Osteocyte (in vitro differentiated cells): ENCODE data around the gene FZD1. TPM values are rescaled to one million over a fixed set of nuclear protein-coding genes. Genes with fewer than 3 reads are reported as not detected.

Experiments
- DNase-seq: peaks from one replicate; pipeline ENCODE4 v3.0.0; 2021; ENCODE audit warnings: mixed read lengths; ENCODE audit not compliant: unreplicated experiment; ENCODE audit errors: extremely low spot score
- H3K27ac Mint-ChIP-seq: one replicate; pipeline ENCODE4 v1.8.0; 2021; ENCODE audit warnings: mild to moderate bottlenecking, mixed read lengths; ENCODE audit not compliant: unreplicated experiment
- H3K27me3 Mint-ChIP-seq: one replicate; pipeline ENCODE4 v1.8.0; 2021; ENCODE audit warnings: mixed read lengths; ENCODE audit not compliant: unreplicated experiment
- H3K36me3 Mint-ChIP-seq: one replicate; pipeline ENCODE4 v1.8.0; 2021; ENCODE audit warnings: mixed read lengths; ENCODE audit not compliant: unreplicated experiment
- H3K4me1 Mint-ChIP-seq: one replicate; pipeline ENCODE4 v1.8.0; 2021; ENCODE audit warnings: mixed read lengths; ENCODE audit not compliant: unreplicated experiment
- H3K4me3 Mint-ChIP-seq: one replicate; pipeline ENCODE4 v1.8.0; 2021; ENCODE audit warnings: mild to moderate bottlenecking, moderate library complexity, mixed read lengths; ENCODE audit not compliant: unreplicated experiment
- H3K9me3 Mint-ChIP-seq: one replicate; pipeline ENCODE4 v1.8.0; 2021; ENCODE audit warnings: mixed read lengths; ENCODE audit not compliant: unreplicated experiment
- total RNA-seq: library from RNA; stranded (reverse); gene quantifications from 2 replicates; pipeline ENCODE4 v1.2.1, GENCODE V29; 2021
- TF ChIP-seq, protein P1 (sequence below): fragments of 200-600 bp; sonication (generic); IDR thresholded peaks from 2 replicates; pipeline ENCODE4 v1.5.0; 2021; ENCODE audit warnings: antibody characterized with exemption, mild to moderate bottlenecking, moderate library complexity

FZD1 gene
- total RNA-seq, 1 donor from 2014 or later = 19.4 TPM

DNA sequence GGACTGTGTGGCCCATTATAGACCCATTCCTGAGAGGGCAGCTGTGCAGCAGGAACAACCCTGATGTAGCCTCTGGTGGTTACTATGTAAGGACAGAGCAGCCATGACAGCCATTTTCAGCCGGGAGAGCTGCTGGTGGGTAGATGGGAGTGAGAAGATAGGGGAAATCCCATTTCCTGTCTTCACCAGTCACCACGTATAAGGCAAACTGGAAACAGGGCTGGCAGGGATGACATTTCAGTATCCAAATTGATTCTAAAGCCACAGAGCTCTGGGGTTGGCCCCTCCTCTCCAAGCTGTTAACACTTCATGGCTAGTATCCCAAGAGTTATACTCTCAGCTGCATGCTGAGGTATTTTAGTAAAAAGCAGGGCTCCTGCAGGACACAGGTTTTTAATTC lies 15.2 kb upstream of the FZD1 start:
- Mint-ChIP-seq H3K27me3 (no peaks in the 10 kb centered on the region), H3K36me3 (no peaks in the 10 kb centered on the region), H3K4me3 (no peak overlapping the region), H3K4me1 (peaks cover 26% of the 10 kb centered on the region), H3K9me3 (peaks cover 5% of the 10 kb centered on the region), H3K27ac (no peak overlapping the region)
- DNase-seq = no peak
- TF ChIP-seq, protein P1, sequence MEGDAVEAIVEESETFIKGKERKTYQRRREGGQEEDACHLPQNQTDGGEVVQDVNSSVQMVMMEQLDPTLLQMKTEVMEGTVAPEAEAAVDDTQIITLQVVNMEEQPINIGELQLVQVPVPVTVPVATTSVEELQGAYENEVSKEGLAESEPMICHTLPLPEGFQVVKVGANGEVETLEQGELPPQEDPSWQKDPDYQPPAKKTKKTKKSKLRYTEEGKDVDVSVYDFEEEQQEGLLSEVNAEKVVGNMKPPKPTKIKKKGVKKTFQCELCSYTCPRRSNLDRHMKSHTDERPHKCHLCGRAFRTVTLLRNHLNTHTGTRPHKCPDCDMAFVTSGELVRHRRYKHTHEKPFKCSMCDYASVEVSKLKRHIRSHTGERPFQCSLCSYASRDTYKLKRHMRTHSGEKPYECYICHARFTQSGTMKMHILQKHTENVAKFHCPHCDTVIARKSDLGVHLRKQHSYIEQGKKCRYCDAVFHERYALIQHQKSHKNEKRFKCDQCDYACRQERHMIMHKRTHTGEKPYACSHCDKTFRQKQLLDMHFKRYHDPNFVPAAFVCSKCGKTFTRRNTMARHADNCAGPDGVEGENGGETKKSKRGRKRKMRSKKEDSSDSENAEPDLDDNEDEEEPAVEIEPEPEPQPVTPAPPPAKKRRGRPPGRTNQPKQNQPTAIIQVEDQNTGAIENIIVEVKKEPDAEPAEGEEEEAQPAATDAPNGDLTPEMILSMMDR = no peak

DNA sequence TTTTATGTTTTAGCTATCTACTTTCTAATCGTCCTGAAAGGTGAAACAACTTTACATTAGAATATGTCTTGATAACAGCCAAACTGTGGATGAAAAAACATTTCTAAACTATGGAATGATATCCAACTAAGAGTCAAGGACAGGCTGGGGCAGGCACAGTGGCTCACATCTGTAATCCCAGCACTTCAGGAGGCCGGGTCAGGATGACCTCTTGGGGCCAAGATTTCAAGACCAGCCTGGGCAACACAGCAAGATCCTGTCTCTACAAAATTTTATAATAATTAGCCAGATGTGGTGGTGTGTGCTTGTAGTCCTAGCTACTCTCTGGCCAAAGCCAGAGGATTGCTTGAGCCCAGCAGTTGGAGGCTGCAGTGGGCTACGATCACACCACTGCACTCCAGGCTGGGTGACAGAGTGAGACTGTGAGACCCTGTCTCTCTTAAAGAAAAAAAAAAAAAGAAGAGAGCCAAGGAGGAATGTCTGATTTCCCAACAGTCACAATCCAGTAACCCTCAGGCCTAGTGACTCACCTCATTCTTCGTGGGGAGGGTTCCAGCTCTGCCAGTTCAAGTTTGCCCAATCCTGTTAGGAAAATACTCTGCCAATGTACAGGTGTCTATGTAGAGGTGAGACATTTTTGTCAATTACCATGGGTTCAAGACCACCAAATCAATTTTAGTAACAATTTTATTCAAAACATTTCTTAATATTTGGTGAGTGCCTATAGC lies 14.6 kb upstream of the FZD1 start:
- Mint-ChIP-seq H3K27me3 (no peaks in the 10 kb centered on the region), H3K4me1 (peaks cover 20% of the 10 kb centered on the region), H3K4me3 (no peak overlapping the region), H3K36me3 (no peaks in the 10 kb centered on the region), H3K9me3 (peaks cover 5% of the 10 kb centered on the region), H3K27ac (no peak overlapping the region)
- DNase-seq = no peak
- TF ChIP-seq, protein P1 = no peak

DNA sequence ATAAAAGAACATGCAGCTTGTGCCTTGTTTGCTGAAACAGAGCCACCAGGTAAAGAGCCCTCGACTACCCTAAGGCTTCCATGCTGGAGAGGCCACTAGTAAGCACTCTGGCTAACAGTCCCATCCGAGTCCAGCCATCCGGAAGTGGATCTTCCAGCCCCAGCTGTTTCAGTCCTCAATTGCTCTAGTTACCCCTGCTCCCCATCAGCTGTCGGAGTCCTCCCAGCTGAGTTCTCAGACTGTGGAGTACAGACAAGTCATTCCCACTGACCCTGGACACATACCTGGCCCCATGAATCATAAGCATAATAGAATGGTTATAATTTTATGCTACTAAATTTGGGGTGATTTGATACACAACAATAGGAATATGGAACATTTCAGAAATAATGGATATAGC lies 13.5 kb upstream of the FZD1 start:
- peaks cover 1% of the 10 kb centered on the region for H3K36me3 Mint-ChIP-seq
- no peaks in the 10 kb centered on the region for H3K27me3 Mint-ChIP-seq
- peaks cover 20% of the 10 kb centered on the region for H3K4me1 Mint-ChIP-seq
- TF ChIP-seq, protein P1 = no peak
- H3K9me3 Mint-ChIP-seq = peaks cover 6% of the 10 kb centered on the region
- no peak overlapping the region for H3K27ac Mint-ChIP-seq
- DNase-seq = no peak
- H3K4me3 Mint-ChIP-seq = no peak overlapping the region

DNA sequence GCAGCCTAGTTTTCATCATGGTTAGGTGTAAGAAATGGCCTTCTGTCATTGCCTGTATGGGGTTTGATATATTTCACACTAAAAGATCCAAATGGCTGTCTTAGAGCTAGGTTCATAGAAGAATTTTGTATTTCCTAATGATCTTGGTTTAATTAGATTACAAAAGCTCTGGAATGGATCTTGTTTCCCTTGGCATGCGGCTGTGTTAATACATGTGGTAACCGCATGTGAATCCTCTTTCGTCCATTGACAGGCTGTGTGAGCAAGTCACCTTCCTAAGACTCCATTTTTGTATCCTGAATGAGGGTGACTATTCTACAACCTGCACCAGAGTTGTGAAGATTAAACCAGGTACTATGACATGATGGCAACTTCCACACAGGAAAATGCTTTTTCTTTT lies 12.4 kb upstream of the FZD1 start:
- no peaks in the 10 kb centered on the region for H3K27me3 Mint-ChIP-seq
- no peak overlapping the region for H3K4me3 Mint-ChIP-seq

DNA sequence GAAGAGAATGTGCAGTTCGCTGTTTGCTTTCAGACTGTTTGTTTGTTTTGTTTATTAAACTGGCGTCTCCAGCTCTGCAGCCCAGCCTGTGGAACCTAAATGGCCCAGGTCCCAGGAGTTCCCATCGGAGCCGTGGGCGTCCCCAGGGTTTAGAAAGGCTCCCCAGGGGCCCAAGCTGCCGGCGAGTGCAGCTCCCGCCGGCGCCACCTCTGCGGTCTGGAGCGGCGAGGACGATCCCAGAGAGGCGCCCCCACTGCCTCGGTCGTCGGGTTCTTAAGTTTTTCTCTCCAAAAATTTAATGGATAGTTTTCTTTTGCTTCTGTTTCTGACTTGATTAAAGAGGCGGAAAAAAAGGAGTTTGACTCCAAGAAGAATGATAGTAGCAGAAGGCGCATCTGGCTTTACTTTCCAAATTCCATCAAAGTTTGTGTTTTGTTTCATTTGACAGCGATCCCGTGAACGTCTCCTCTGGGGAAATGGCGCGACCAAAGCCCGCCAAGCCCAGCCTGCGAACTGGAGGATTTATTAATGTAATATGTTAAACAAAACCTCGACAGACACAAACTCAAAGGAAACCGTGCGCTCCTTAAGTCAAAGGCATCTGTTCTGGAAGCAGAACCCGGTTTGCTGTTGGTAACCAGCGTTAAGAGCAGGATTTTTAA lies 718 bp upstream of the FZD1 start:
- TF ChIP-seq, protein P1 = no peak
- Mint-ChIP-seq H3K36me3 (peaks cover 4% of the 10 kb centered on the region), H3K27ac (peak overlapping the region; percentile 95), H3K27me3 (no peaks in the 10 kb centered on the region), H3K4me3 (peak overlapping the region; percentile 91), H3K9me3 (no peaks in the 10 kb centered on the region), H3K4me1 (peaks cover 40% of the 10 kb centered on the region)
- no peak for DNase-seq

More for the DNA sequence above, 12.4 kb upstream of the FZD1 start:
- peaks cover 20% of the 10 kb centered on the region for H3K4me1 Mint-ChIP-seq
- peaks cover 7% of the 10 kb centered on the region for H3K36me3 Mint-ChIP-seq
- H3K9me3 Mint-ChIP-seq = peaks cover 15% of the 10 kb centered on the region
- no peak for DNase-seq
- TF ChIP-seq, protein P1 = no peak
- H3K27ac Mint-ChIP-seq = no peak overlapping the region
